ENCODE measurements around the gene ZNF638.

DNA sequence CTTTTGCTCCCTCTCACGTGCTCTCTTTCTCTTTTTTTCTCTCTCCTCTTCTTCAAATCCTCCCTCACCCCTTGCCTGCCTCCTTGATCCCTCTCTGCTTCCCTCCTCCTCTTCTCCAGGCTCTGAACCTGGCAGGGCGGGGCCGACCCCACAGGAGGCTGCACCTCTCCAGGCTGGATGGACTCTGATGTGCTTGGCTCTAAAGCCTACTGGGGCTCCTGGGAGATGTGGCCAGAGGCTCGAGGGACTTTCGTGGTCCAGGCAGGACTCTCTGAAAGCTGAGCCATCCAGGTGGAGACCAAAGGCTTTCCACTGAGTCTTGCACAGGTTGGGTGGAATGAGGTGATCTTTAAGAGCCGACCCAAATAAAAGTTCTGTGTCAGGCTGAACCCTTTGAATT, 147.2 kb downstream of the ZNF638 start:
- no peak for TF ChIP-seq SUZ12 (IDR thresholded peaks at IDR 0.05; ENCODE audit: low read length)
- TF ChIP-seq, protein P1, sequence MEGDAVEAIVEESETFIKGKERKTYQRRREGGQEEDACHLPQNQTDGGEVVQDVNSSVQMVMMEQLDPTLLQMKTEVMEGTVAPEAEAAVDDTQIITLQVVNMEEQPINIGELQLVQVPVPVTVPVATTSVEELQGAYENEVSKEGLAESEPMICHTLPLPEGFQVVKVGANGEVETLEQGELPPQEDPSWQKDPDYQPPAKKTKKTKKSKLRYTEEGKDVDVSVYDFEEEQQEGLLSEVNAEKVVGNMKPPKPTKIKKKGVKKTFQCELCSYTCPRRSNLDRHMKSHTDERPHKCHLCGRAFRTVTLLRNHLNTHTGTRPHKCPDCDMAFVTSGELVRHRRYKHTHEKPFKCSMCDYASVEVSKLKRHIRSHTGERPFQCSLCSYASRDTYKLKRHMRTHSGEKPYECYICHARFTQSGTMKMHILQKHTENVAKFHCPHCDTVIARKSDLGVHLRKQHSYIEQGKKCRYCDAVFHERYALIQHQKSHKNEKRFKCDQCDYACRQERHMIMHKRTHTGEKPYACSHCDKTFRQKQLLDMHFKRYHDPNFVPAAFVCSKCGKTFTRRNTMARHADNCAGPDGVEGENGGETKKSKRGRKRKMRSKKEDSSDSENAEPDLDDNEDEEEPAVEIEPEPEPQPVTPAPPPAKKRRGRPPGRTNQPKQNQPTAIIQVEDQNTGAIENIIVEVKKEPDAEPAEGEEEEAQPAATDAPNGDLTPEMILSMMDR (IDR thresholded peaks at IDR 0.05; ENCODE audit: control extremely low read depth in 1 of 3, insufficient read depth in 1 of 3, low read depth in 1 of 3, low read length in 3 of 3): no peak
- no peak for TF ChIP-seq POLR2A (IDR thresholded peaks at IDR 0.05; ENCODE audit: control extremely low read depth in 1 of 2, low read depth in 2 of 2, low read length in 2 of 2)
- no peak for TF ChIP-seq JUND (IDR thresholded peaks at IDR 0.05; ENCODE audit: low read length)
- no peak for TF ChIP-seq ZNF274 (IDR thresholded peaks at IDR 0.05; ENCODE audit: borderline replicate concordance, extremely low read depth, low read length)
- no peak for TF ChIP-seq CBX8 (IDR thresholded peaks at IDR 0.05; ENCODE audit: borderline replicate concordance, low read depth, low read length)
- TF ChIP-seq JUN (IDR thresholded peaks at IDR 0.05; ENCODE audit: low read depth, low read length): no peak
- TF ChIP-seq RNF2 (IDR thresholded peaks at IDR 0.05; ENCODE audit: borderline replicate concordance, low read depth, low read length, missing control alignments, poor library complexity, severe bottlenecking): no peak
- no peak for TF ChIP-seq HDAC6 (IDR thresholded peaks at IDR 0.05; ENCODE audit: low read depth, low read length)
- TF ChIP-seq, protein P2, sequence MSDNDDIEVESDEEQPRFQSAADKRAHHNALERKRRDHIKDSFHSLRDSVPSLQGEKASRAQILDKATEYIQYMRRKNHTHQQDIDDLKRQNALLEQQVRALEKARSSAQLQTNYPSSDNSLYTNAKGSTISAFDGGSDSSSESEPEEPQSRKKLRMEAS (IDR thresholded peaks at IDR 0.05): no peak
- TF ChIP-seq CHD2 (IDR thresholded peaks at IDR 0.05; ENCODE audit: low read length): no peak
- TF ChIP-seq RBBP5 (IDR thresholded peaks at IDR 0.05; ENCODE audit: borderline replicate concordance, low read depth, low read length): no peak
- no peak for TF ChIP-seq SRF (IDR thresholded peaks at IDR 0.05; ENCODE audit: low read depth, low read length)
- no peak for TF ChIP-seq MAFK (IDR thresholded peaks at IDR 0.05; ENCODE audit: low read depth, low read length)

Data from H1 (cell line).